ENCODE results near the gene MRGPRG.
"Not testable (repeated sequence)": the region's sequence is repeated elsewhere in the genome, so short reads cannot be mapped to it uniquely, and the experiment has no call there.

MRGPRG gene, protein sequence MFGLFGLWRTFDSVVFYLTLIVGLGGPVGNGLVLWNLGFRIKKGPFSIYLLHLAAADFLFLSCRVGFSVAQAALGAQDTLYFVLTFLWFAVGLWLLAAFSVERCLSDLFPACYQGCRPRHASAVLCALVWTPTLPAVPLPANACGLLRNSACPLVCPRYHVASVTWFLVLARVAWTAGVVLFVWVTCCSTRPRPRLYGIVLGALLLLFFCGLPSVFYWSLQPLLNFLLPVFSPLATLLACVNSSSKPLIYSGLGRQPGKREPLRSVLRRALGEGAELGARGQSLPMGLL

DNA sequence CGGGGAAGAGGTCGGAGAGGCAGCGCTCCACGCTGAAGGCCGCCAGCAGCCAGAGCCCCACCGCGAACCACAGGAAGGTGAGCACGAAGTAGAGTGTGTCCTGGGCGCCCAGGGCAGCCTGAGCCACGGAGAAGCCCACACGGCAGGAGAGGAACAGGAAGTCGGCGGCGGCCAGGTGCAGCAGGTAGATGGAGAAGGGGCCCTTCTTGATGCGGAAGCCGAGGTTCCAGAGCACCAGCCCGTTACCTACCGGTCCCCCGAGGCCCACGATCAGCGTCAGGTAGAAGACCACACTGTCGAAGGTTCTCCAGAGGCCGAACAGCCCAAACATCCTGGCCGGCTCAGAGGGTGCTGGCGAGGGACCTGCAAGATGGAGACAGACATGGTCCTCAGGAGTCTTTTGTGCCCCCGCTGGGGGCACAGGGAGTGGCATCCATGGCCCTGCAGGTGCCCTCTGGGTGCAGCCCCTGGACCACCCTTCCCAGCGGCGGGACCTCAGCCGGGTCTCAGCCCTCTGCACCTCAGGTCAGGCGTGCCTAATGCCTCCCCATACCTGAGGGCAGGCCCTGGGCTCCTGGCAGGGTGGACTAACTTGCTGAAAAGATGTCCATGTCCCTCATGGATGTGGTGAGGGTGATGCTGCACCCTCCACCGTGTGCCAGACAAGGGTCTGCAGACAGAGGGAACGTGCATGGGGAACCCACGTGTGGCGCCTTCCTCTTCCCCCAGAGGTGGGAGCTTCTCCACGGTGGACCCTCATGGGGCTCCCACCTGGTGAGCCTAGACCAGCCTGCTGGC is at the start of gene MRGPRG:
MRGPRG (minus strand) TSS at position 331 of the 798 bp plus-strand sequence; CDS start at position 331, 0 bp downstream.
- no peak for DNase-seq (ENCODE audit: low read depth)

DNA sequence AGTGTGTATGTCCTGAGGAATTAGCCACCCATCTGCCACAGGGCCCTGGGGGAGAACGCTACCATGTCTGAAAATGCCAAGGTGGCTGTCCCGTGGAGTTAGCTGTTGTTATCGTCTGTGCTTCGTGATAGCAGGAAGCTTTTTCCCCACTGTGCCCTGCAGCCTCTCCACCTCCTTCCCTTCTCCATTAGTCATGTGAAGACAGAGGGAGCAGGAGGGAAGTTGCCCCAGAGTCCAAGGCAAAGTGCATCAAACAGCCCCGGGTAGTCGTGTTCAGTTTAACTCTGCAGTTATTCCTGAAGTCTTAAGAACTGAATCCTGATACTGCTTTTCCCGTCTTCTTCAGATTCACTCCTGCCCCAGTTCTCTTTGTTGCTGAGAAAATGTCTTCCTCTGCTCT is 43.9 kb upstream of the MRGPRG start:
- DNase-seq (ENCODE audit: low read depth), result not testable (repeated sequence)

DNA sequence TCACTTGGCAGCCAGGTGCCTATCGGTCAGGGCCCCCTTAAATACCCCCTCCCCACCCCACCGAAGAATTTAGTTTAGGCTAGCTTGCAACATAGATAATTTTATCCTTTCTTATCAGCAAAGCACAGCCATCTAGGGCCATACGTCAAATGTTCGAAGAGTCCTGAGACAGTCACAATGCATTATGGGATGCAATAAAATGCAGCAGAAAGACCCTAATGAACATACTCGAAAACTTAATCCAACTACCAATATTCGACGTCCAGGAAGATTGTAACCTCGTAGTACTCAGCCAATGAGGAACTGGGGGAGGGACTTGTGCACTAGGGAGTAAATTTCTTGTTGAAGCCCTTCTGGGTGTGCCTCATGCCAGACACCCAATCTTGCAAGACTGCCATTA is 43.2 kb upstream of the MRGPRG start:
- DNase-seq (ENCODE audit: low read depth), result not testable (repeated sequence)

DNA sequence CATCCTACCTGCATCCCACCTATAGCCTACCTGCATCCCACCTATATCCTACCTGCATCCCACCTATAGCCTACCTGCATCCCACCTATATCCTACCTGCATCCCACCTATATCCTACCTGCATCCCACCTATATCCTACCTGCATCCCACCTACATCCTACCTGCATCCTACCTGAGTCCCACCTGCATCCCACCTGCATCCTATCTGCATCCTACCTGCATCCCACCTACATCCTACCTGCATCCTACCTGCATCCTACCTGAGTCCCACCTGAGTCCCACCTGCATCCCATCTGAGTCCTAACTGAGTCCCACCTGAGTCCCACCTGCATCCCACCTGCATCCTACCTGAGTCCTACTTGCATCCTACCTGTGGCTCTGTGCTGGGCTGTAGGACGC is 38.9 kb upstream of the MRGPRG start:
- not testable (repeated sequence) for DNase-seq (ENCODE audit: low read depth)

DNA sequence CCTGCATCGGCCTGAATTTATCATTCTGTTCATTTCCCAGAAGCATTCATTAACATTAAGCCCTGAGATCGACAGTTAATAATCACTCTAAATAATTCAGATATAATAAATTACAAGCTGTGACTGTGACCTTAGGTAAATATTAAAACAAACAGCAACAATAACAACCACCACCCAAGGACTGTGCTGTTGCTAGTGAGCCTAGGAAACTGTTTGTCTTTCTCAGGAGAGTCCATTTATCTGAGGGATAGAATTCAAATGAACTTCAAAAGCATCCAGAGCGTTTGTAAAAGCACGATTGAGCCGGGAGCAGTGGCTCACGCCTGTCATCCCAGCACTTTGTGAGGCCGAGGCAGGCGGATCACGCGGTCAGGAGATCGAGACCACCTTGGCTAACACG is 36.6 kb upstream of the MRGPRG start:
- DNase-seq (ENCODE audit: low read depth), result not testable (repeated sequence)

DNA sequence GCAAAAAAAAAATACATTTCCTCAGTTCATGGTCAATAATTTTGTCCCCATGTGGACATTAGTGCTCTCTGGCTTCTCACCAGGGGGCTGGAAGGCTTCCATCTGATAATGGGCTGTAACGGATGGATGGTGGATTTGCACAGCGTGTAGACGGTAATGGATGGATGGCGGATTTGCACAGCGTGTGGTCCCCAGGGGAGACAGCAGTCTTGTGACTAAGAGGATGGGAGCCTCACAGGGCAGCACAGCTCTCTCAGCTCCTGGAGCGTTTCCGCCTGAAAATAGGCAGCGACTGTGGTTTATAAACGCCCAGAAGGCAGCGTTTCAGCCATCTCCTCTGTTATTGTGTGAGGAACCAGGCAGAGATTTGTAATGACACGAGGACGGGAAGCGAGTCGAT is 36.2 kb upstream of the MRGPRG start:
- DNase-seq (ENCODE audit: low read depth), result not testable (repeated sequence)

DNA sequence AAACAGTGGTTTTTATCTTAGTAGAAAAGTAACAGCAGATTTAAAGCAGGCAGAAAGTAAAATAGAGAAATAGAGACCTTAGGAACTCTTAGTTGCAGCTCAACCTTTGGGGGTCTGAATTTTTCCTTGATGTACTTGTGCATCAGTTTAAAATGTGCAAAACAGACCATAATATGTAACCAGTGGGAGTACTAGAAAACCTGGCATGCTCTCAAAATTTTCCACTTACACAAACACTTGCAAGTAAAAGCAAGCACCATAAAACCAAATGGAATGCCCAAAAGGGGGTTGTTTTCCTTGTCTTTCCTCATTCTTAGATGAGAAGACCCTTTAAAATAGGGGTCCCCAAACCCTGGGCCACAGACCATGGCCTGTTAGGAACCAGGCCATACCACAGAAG is 26.5 kb upstream of the MRGPRG start:
- DNase-seq (ENCODE audit: low read depth), result no peak

DNA sequence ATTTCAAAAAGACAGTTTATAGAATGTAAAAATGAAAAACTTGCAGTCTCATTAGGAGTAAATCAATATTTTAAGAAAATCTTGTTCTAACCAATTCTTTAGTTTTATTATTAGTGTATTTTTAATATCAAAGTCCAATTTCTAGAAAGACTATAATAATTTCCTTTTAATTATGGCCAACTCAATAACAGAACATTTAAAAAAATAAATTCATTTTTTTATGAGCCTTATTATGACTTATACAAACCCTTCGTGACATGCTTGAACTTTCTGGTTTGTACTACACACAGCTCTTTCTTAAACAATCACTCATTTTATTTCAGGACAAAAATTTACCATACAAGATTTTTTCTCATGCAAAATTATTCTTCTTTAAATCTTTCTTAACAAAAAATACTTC is 25.3 kb upstream of the MRGPRG start:
- DNase-seq (ENCODE audit: low read depth), result no peak

DNA sequence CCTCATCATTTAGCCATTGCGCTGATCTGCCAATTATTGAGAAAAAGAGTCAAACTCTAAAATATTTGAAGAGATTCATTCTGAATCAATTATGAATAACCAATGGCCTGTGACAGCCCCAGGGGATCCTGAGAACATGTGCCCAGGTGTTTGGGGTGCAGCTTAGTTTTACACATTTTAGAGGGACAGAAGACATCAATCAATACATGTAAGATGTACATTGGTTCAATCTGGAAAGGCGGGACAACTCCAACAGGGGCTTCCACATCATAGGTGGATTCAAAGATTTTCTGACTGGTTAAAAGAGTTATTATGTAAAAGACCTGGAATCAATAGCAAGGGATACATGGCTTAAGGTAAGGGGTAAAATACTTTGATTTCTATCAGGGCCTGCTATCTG is 18.5 kb upstream of the MRGPRG start:
- DNase-seq (ENCODE audit: low read depth), result no peak

DNA sequence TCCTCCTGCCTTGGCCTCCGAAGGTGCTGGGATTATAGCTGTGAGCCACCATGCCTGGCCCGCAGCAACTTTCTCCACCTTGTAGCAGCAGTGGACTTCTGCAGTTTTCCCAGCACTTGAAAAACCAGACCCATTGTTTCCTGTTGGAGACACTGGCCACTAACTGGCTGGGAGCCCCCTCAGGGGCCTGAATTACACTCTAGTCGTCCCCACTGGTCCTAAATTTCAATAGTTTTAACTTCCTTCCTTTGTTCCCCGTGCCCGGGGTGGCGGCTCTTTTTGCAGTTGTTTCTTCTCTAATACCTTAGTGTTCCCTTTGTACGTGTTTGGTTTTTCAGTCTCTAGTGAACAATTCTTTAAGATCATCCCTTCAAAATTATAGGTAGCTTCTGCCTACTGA is 16.2 kb upstream of the MRGPRG start:
- DNase-seq (ENCODE audit: low read depth), result no peak

DNA sequence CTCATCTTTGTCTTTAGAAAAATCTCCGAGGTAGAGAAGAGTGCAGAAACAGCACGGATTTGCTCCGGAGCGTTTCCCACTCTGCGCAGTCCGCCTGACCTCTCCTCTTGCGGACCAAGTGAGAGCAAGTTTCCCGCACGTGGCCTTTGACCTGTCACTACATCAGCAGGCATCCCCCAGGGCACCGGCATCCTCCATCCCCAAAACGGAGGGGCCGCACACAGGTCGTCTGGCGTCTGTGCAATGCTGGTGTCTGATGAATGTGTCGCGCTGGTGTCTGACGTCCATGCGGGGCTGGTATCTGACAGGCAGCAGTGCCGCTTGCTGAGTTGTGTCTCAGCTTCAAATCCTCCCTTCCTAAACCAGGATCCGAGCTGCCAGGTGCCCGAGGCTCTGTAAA is 14.3 kb upstream of the MRGPRG start:
- no peak for DNase-seq (ENCODE audit: low read depth)

DNA sequence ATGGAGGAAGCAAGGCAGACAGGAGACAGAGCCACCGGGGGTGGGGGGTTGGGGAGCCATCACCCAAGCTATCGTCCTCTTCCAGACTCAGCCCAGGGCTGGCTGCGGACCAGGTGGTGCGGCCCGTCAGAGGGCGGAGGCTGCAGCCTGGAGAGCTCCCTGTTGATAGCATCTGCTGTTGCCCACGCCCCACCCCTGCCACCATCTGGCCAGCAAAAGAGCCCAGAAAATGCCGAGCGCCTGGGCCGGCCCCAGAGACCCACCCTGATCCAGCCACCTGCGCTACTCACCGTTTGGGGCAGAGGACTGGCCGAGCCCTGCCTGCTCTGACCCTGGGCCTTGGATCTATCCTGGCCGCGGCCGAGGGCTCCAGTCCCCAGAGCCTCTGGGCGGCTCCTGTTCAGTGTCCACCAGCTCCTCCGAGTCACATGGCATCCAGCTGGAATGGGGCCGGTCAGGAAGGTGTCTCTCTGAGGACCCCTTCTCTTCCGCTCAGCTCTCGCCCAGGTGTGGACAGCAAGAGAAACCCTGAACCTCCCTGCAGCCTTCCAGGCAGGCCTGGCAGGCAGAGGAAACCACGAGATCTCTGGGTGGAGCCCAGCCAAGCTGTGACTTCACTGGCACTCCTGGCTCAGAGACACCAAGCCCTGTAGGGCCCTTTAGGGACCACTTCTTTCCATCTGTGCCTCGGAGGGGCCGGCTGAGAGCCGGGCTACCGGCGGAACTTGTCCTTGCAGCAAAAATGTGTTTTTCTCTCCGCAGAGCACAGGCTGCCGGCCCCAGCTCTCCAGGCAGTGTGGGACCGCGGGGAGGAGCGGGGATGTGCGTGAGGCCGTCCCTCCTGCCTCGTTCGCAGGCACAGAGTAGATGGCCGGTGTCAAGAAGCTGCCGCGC is 13.5 kb upstream of the MRGPRG start, which contains the start of gene MRGPRE:
MRGPRE (minus strand) TSS at position 567 of the 894 bp plus-strand sequence. CDS start 3,618 bp downstream, outside the sequence.
- DNase-seq (ENCODE audit: low read depth), result no peak

DNA sequence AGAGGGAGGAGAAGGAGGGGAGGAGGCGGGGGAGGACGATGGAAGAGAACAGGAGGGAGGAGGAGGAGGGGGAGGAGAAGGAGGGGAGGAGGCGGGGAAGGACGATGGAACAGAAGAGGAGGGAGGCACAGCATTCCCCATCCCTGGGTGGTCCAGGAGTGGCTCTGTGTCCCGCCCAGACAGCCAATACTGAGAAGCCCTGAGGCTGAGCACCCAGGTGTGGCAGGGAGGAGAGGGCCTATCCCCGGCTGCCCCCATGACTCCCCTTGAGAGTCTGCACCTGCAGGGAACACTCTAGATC is 12.9 kb upstream of the MRGPRG start:
- DNase-seq (ENCODE audit: low read depth), result no peak

DNA sequence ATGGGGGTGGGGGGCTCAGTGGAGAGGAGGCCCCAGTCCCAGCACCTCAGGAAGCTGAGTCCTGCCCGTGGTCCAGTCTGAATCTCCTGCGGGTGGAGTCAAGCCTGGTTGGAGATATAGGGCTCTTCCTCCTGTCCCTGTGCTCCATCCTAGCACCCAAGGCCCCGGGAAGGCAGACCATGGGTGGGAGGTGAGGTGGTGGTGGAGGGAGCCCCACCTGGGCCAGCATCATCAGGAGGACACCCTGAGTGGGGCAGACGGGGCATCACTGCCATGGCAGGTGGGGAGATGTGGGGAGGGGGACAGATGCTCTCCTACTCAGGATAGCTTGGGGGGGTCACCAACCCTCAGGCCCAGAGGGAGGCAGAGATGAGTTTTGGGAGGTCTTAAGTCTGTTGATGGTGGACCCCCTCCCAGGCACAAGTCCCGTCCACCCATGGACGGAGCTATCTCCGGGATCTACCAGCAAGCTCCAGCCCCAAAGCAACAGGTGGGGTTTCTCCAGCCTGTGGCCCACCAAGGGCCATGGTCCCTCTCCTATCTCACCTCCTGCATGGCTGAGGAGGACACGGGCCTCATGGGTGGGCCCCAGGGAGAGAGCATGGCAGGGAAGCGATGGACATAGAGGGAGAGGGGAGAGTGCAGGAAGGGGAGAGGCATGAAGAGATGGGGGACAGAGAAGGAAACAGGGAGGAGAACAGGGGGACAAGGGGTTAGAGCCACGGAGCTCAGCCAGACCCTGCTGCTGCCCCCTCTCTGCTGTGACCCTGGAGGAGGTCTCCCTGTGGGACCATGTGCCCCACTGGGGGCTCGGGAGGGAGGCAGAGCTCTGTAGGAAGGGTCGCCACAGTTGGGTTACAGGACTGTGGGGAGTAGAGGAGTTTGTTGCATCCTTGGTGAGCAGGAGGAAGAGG is 12.3 kb upstream of the MRGPRG start:
- no peak for DNase-seq (ENCODE audit: low read depth)

DNA sequence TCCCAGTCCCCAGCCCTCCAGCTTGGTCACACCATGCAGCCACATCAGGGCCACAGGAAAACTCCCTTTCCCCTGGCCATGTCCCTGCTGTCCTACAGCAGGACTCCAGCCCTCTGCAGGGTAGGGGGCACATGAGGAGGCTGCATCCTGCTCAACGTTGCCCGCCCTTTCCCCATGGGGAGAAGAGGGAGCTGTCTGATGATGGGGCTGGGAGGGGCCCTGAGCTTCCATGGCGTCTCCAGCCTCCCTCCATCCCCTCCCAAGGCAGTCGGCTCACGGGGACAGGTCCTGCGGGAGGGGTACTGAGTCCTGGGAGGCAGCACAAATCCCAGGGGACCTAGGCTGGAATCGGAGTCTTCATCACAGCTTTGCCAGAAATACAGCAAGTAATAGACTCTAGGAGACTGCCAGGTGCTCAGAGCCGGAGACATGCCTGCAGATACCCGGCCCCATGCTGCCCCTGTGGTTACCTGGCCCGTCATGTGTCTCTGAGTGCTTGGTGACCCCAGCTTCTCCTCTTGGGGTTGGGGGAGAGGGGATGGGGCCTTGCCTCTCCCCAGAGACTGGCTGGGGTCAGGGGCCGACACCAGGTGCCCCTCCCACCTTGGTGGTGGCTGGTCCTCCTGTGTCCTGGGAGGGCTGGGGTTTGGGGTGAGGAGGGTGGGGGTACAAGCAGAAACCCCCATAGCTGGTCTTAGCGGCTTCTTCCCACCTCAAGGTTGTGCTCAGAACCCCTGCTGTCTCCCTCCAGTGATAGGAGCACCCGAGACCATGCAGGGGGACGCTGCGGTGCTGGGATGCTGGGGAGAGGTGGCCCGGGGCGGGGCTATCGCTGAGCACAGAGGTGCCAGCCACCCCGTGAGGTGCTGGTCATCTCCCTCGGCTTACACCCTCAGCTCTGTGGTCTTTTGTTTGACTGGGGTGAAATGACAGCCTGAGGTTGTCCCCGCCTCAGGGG is 11.3 kb upstream of the MRGPRG start:
- DNase-seq (ENCODE audit: low read depth), result no peak

DNA sequence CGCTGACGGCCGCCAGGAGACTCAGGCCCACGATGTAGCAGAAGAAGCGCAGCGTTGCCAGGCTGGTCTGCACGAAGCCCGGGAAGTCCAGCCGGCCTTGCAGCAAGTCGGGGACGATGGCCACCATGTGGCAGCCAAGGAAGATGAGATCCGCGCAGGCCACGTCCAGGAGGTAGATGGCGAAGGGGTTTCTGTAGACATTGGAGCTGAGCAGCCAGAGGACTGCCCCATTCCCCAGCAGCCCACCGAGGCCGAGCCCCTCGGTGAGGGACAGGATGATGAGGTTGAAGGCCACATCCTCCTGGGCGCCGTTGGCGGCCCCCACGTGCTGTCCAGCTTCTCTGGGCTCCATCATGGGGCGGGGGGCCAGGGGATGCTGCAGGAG is 9.8 kb upstream of the MRGPRG start:
- DNase-seq (ENCODE audit: low read depth), result no peak

DNA sequence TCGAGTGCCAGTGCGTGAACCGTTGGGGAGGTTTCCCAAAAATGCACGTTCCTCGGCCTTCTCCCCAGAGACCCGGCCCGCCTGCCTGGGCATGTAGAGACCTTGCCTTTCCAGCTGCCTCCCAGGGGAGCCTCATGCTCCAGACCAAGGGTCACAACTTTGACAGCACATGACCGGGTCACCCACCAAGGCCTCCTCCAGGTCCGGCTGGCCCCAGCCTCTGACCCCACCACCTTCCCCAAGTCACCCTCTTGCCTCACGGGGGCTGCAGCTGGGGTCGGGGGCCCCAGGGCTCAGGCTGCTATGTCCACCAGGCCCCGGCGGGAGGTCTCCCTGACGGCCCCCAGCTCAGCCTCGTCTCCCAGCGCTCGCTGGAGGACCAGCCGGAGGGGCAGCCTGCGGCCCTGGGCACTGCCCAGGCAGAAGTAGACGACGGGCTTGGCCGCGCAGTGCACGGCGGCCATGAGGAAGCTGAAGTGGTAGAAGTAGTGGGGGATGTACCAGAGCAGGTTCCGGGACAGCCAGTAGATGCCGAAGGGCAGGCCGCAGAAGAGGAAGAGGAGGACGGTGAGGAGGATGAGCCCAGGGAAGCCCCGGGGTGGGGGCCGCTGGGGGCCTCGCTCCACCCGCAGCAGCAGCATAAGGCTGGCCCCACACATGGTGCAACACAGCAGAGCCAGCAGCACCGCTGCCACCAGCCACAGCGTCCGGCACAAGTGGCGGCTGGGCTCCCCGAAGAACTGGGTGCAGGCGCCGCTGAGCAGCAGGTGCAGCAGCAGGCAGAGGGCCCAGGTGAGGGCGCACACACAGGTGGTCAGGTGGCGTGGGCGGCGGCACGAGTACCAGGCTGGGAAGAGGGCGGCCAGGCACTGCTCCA is 9.2 kb upstream of the MRGPRG start:
- no peak for DNase-seq (ENCODE audit: low read depth)

DNA sequence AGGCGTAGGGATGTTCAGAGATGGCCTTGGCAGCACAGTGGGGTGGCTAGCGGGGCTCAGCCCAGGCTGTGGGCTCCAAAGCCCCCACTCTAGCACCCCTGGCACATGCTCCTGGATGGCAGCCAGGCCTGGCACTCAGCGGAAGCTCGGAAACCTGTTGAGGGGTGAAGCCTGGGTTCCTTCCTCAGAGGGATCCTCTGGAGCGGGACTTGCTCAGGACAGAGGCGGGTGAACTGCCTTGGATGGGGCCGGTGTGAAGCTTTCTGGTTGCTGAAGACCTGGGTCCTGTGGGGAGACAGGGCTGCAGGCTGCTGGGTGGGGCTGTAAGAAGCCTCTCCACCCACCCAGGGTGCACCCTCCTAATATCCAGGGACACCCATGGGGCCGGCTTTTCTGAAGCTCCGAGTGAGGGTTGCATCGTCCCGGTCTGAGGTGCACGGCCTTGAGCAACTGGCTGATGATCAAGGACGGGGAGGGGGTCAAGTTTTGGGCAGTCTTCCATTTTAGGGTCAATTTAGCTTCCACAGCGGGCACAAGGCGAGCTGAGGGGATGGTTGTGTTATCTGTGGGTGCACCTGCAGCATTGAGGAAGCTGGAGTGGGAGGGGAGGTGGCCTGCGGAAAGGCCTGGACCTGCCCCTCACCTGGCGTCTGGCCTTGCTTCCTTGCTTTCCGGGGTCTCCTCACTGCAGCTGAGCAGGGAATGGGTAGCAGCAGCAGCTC is 8.4 kb upstream of the MRGPRG start:
- no peak for DNase-seq (ENCODE audit: low read depth)
